KOPT-K1 (cell line): ENCODE data around the gene SCYGR1.
"Not testable (repeated sequence)": the region's sequence is repeated elsewhere in the genome, so short reads cannot be mapped to it uniquely, and the experiment has no call there.

Experiments
- H3K27ac ChIP-seq: fragments of 200-600 bp; sonication (generic); 2 replicates; pipeline ENCODE4 v1.5.1; 2016; ENCODE audit warnings: antibody characterized with exemption, mild to moderate bottlenecking, low read depth, low read length; ENCODE audit not compliant: poor library complexity, severe bottlenecking
- H3K36me3 ChIP-seq: fragments of 200-600 bp; sonication (generic); 2 replicates; pipeline ENCODE4 v1.5.1; 2017; ENCODE audit warnings: antibody characterized with exemption, mild to moderate bottlenecking, low read length, moderate library complexity; ENCODE audit not compliant: insufficient read depth
- H3K9me3 ChIP-seq: fragments of 200-600 bp; sonication (generic); 2 replicates; pipeline ENCODE4 v1.5.1; 2017; ENCODE audit warnings: antibody characterized with exemption, low read length, mild to moderate bottlenecking; ENCODE audit not compliant: insufficient read depth, poor library complexity, severe bottlenecking

The SCYGR1 gene

GRCh38 chr2:227366769-227367426 lies 20.9 kb downstream of the SCYGR1 start:
- no peak overlapping the region for H3K27ac ChIP-seq
- H3K9me3 ChIP-seq = no peaks in the 10 kb centered on the region
- H3K36me3 ChIP-seq = no peaks in the 10 kb centered on the region

- Histone ChIP-seq H3K27ac (no peak overlapping the region), H3K9me3 (no peaks in the 10 kb centered on the region), H3K36me3 (peaks cover 9% of the 10 kb centered on the region)
Measured at GRCh38 chr2:227365833-227366232, 21.9 kb downstream of the SCYGR1 start.

GRCh38 chr2:227364585-227365263 lies 23.0 kb downstream of the SCYGR1 start:
- H3K36me3 ChIP-seq = peaks cover 18% of the 10 kb centered on the region
- not testable (repeated sequence) for H3K27ac ChIP-seq

GRCh38 chr2:227363756-227364155 lies 24.0 kb downstream of the SCYGR1 start:
- H3K27ac ChIP-seq = no peak overlapping the region
- H3K36me3 ChIP-seq = peaks cover 27% of the 10 kb centered on the region
- H3K9me3 ChIP-seq = no peaks in the 10 kb centered on the region

More at GRCh38 chr2:227364585-227365263, 23.0 kb downstream of the SCYGR1 start:
- not testable (repeated sequence) for H3K9me3 ChIP-seq

GRCh38 chr2:227360351-227360750 lies 27.4 kb downstream of the SCYGR1 start:
- H3K36me3 ChIP-seq = peaks cover 61% of the 10 kb centered on the region

GRCh38 chr2:227351639-227352038 lies 36.1 kb downstream of the SCYGR1 start:
- Histone ChIP-seq H3K27ac (no peak overlapping the region), H3K9me3 (no peaks in the 10 kb centered on the region), H3K36me3 (peaks cover 60% of the 10 kb centered on the region)

More at GRCh38 chr2:227360351-227360750, 27.4 kb downstream of the SCYGR1 start:
- Histone ChIP-seq H3K9me3 (no peaks in the 10 kb centered on the region), H3K27ac (no peak overlapping the region)

GRCh38 chr2:227349989-227350612 lies 37.6 kb downstream of the SCYGR1 start:
- Histone ChIP-seq H3K9me3 (no peaks in the 10 kb centered on the region), H3K27ac (no peak overlapping the region), H3K36me3 (peaks cover 60% of the 10 kb centered on the region)

GRCh38 chr2:227348324-227348723 lies 39.4 kb downstream of the SCYGR1 start:
- Histone ChIP-seq H3K9me3 (no peaks in the 10 kb centered on the region), H3K36me3 (peaks cover 65% of the 10 kb centered on the region)

GRCh38 chr2:227347117-227347516 lies 40.6 kb downstream of the SCYGR1 start:
- Histone ChIP-seq H3K27ac (no peak overlapping the region), H3K9me3 (no peaks in the 10 kb centered on the region), H3K36me3 (peaks cover 73% of the 10 kb centered on the region)

More at GRCh38 chr2:227348324-227348723, 39.4 kb downstream of the SCYGR1 start:
- H3K27ac ChIP-seq = no peak overlapping the region

GRCh38 chr2:227344231-227344630 lies 43.5 kb downstream of the SCYGR1 start:
- Histone ChIP-seq H3K27ac (no peak overlapping the region), H3K9me3 (no peaks in the 10 kb centered on the region), H3K36me3 (peaks cover 84% of the 10 kb centered on the region)

- H3K36me3 ChIP-seq = peaks cover 84% of the 10 kb centered on the region
- H3K9me3 ChIP-seq = no peaks in the 10 kb centered on the region
- no peak overlapping the region for H3K27ac ChIP-seq
Measured at GRCh38 chr2:227341553-227341952, 46.2 kb downstream of the SCYGR1 start.

- Histone ChIP-seq H3K27ac (no peak overlapping the region), H3K9me3 (no peaks in the 10 kb centered on the region), H3K36me3 (peaks cover 84% of the 10 kb centered on the region)
Measured at GRCh38 chr2:227340106-227340505, 47.6 kb downstream of the SCYGR1 start.

GRCh38 chr2:227339098-227339599 lies 48.6 kb downstream of the SCYGR1 start:
- Histone ChIP-seq H3K27ac (no peak overlapping the region), H3K9me3 (no peaks in the 10 kb centered on the region), H3K36me3 (peaks cover 94% of the 10 kb centered on the region)
